K562 (cell line): Measurements from ENCODE around the gene GPS2. TPM values are rescaled to one million over a fixed set of nuclear protein-coding genes. Genes with fewer than 3 reads are reported as not detected.

Experiments
- BMI1 ChIP-seq: fragments of 150-350 bp; IDR thresholded peaks from 2 replicates; pipeline ENCODE4 v1.6.1; 2014; ENCODE audit warnings: low read length
- ETS1 ChIP-seq: conservative IDR thresholded peaks from 2 replicates; pipeline ENCODE4 v1.6.1; 2011; ENCODE audit warnings: low read depth, mild to moderate bottlenecking, low read length; ENCODE audit not compliant: control insufficient read depth
- IFI16 ChIP-seq: fragments of 250-450 bp; sonication (Bioruptor Pico); IDR thresholded peaks from 2 replicates; pipeline ENCODE4 v2.1.2; 2022; ENCODE audit warnings: mild to moderate bottlenecking, inconsistent platforms
- MCM3 ChIP-seq: fragments of 450-650 bp; IDR thresholded peaks from 2 replicates; pipeline ENCODE4 v1.6.1; 2016
- MLLT1 ChIP-seq, 2 experiments: fragments of 450-650 bp; IDR thresholded peaks; 2 replicates each; pipeline ENCODE4 v1.6.1; 2016
- MTA2 ChIP-seq: fragments of 450-650 bp; IDR thresholded peaks from 2 replicates; pipeline ENCODE4 v1.6.1; 2016; ENCODE audit warnings: low read depth
- NFE2 ChIP-seq: IDR thresholded peaks from 2 replicates; pipeline ENCODE4 v1.6.1; 2014; ENCODE audit warnings: antibody characterized with exemption, low read depth
- OTX1 ChIP-seq: fragments of 450-650 bp; formaldehyde crosslinking; IDR thresholded peaks from 2 replicates; pipeline ENCODE4 v1.4.0; 2022; ENCODE audit warnings: mild to moderate bottlenecking
- PHB2 ChIP-seq: fragments of 450-650 bp; IDR thresholded peaks from 2 replicates; pipeline ENCODE4 v1.6.1; 2017; ENCODE audit warnings: low read depth
- PHF8 ChIP-seq: fragments of 200-600 bp; sonication (generic); IDR thresholded peaks from 2 replicates; pipeline ENCODE4 v1.6.1; 2012; ENCODE audit warnings: mixed run types, mild to moderate bottlenecking, inconsistent platforms, low read length, moderate library complexity, borderline replicate concordance
- RBM34 ChIP-seq: fragments of 200-400 bp; formaldehyde crosslinking; IDR thresholded peaks from 2 replicates; pipeline ENCODE4 v1.6.1; 2018; ENCODE audit warnings: low read length, borderline replicate concordance; ENCODE audit not compliant: insufficient read depth
- RNF2 ChIP-seq: sonication (generic); IDR thresholded peaks from 2 replicates; pipeline ENCODE4 v1.6.1; 2016
- SMAD3 ChIP-seq: fragments of 450-650 bp; formaldehyde crosslinking; conservative IDR thresholded peaks from 2 replicates; pipeline ENCODE4 v1.4.0; 2020; ENCODE audit warnings: mild to moderate bottlenecking
- TCF7 ChIP-seq: sonication (generic); IDR thresholded peaks from 2 replicates; pipeline ENCODE4 v1.6.1; 2016; ENCODE audit warnings: antibody characterized with exemption, borderline replicate concordance
- THAP7 ChIP-seq: fragments of 250-450 bp; sonication (Bioruptor Pico); IDR thresholded peaks from 2 replicates; pipeline ENCODE4 v1.5.0; 2021
- ZFP30 ChIP-seq: fragments of 250-450 bp; sonication (Bioruptor Pico); IDR thresholded peaks from 2 replicates; pipeline ENCODE4 v1.8.0; 2022; ENCODE audit warnings: moderate library complexity, mild to moderate bottlenecking, inconsistent platforms, borderline replicate concordance
- ZFX ChIP-seq: sonication (generic); formaldehyde crosslinking; IDR thresholded peaks from 2 replicates; pipeline ENCODE4 v1.8.0; 2022; ENCODE audit warnings: mild to moderate bottlenecking, missing genetic modification reagents, moderate library complexity
- ZNF592 ChIP-seq: fragments of 450-650 bp; IDR thresholded peaks from 2 replicates; pipeline ENCODE4 v1.6.1; 2017; ENCODE audit warnings: antibody characterized with exemption, mild to moderate bottlenecking
- polyA plus RNA-seq, 8 experiments: library from polyadenylated mRNA; depleted of rRNA in 4 of 8; stranded (reverse) in 5 of 8; unstranded in 3 of 8; fragments of >200 nt; fragmentation: Nextera tagmentation in 2 of 8; fragmentation: Illumina TruSeq in 1 of 8; extraction: Ambion mirVana in 2 of 8; extraction: Trizol in 1 of 8; gene quantifications; 2 replicates each; pipeline versions ENCODE4 v1.2.1 to v1.2.3, GENCODE V29; 2011 to 2014; ENCODE audit warnings: inconsistent platforms in 1 of 8, missing spikeins in 1 of 8
- total RNA-seq, 7 experiments: library from RNA; depleted of rRNA in 6 of 7; stranded (reverse); fragments of >200 nt in 6 of 7; fragmentation: Illumina TruSeq in 2 of 7; extraction: Trizol in 2 of 7; gene quantifications; 2 replicates each; pipeline versions ENCODE4 v1.2.1 to v1.2.3, GENCODE V29; 2011 to 2021; ENCODE audit warnings: low replicate concordance in 1 of 7
- TF ChIP-seq, protein P1 (sequence below): sonication (generic); formaldehyde crosslinking; IDR thresholded peaks from 2 replicates; pipeline ENCODE4 v1.8.0; 2022; ENCODE audit warnings: mild to moderate bottlenecking, missing genetic modification reagents, borderline replicate concordance

The GPS2 gene
- total and polyA plus RNA-seq, 9 of the 15 experiments (the other 6 are each of a cell fraction or from before 2014, with no cell fraction given), result 18.3 to 75.7 (median 37.0) TPM

GRCh38 chr17:7351665-7352502, 36.7 kb upstream of the GPS2 start, which contains the start of gene KCTD11 (continued):
- no peak for TF ChIP-seq MLLT1 (IDR thresholded peaks at IDR 0.05)
- TF ChIP-seq PHF8, result peak; percentile 57; the same call in 1 of the 2 replicates
- TF ChIP-seq OTX1 (CRISPR knock-in tag), result no peak
- TF ChIP-seq RBM34, result no peak
- no peak for TF ChIP-seq IFI16 (CRISPR knock-in tag)
- TF ChIP-seq ZFP30 (CRISPR knock-in tag), result no peak
- TF ChIP-seq MCM3, result no peak
- TF ChIP-seq TCF7, result no peak
- peak; percentile 71 for TF ChIP-seq ETS1
- no peak for TF ChIP-seq PHB2
- TF ChIP-seq THAP7 (CRISPR knock-in tag), result no peak
- no peak for TF ChIP-seq BMI1
- peak; percentile 67 for TF ChIP-seq ZFX (CRISPR knock-in tag)
- no peak for TF ChIP-seq SMAD3
- TF ChIP-seq MTA2, result no peak
- no peak for TF ChIP-seq ZNF592
- 0 out of 2 replicates have a peak, but pooled peaks have one; percentile 23 for TF ChIP-seq RNF2
- no peak for TF ChIP-seq NFE2
- TF ChIP-seq, protein P1, sequence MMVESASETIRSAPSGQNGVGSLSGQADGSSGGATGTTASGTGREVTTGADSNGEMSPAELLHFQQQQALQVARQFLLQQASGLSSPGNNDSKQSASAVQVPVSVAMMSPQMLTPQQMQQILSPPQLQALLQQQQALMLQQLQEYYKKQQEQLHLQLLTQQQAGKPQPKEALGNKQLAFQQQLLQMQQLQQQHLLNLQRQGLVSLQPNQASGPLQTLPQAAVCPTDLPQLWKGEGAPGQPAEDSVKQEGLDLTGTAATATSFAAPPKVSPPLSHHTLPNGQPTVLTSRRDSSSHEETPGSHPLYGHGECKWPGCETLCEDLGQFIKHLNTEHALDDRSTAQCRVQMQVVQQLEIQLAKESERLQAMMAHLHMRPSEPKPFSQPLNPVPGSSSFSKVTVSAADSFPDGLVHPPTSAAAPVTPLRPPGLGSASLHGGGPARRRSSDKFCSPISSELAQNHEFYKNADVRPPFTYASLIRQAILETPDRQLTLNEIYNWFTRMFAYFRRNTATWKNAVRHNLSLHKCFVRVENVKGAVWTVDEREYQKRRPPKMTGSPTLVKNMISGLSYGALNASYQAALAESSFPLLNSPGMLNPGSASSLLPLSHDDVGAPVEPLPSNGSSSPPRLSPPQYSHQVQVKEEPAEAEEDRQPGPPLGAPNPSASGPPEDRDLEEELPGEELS, result no peak
